HG03378 (cell line): ENCODE results near the gene STAM.

Experiments used
- ATAC-seq: cut with Tn5 transposase; IDR thresholded peaks from one replicate; pipeline ENCODE4 v1.9.1; 2021; ENCODE audit warnings: mild to moderate bottlenecking, moderate library complexity; ENCODE audit not compliant: unreplicated experiment

The STAM gene

DNA sequence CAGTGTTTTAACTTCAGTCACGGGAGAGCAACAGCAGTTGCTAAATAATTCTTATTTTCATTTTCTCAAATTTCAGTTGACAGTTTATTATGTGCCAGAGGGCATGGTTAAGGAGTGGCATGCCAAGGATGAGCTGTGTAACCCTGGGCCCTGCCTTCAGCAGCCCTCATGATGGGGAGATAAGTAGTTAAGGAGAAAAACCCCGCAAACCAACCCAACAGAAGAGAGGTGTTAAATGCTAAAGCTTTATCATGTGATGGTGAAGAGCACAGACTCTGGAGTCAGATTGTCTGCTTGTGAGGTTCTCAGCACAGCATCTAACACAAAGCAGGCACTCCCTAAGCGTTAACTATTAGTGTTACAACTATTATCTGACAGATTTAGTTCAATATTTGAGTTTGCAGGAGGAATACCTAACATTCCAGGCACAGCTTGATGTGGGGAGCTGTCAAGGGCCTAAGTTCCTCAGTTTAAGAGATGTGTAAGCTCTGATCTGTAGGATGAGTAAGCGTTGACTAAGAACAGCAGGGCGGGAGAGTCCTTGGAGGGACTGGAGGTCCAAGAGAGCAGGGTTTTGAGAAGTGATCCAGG lies 29.6 kb downstream of the STAM start:
- ATAC-seq: no peak

DNA sequence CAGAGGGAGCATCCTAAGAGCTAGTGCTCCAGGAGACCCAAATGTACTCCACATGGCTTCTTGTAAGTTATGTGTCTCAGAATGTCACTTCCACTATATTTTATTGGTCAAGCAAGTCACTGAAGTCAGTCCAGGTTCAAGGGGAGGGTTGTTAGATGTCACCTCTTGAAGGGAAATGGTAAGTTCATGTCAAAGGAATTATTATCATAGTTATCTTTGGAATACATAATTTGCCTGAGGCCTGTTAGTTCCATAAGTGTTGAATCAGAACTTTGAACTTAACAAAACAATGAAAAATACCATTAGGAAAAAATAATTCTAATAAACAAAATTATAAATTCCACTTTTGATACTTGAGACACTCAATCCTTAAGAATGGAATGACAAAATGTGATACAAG lies 30.6 kb downstream of the STAM start:
- ATAC-seq: no peak

DNA sequence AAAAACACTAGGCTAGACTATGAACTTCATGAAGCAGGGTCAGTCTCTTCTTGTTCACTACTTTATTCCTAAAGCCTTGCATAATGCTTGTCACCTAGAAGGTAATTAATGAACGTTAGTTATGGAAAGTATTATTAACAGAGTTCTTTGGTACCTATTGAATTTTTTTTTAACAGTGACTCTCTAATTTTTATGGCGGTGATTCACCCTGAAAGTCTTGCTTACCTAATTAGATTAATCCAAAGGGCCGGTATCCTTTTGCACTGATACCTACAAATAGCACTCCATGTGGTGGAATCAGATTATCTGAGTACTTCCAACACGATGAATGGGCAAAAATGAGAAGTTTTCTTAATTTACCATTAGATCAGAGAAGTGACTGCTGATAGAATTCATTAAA lies 31.7 kb downstream of the STAM start:
- ATAC-seq: no peak

DNA sequence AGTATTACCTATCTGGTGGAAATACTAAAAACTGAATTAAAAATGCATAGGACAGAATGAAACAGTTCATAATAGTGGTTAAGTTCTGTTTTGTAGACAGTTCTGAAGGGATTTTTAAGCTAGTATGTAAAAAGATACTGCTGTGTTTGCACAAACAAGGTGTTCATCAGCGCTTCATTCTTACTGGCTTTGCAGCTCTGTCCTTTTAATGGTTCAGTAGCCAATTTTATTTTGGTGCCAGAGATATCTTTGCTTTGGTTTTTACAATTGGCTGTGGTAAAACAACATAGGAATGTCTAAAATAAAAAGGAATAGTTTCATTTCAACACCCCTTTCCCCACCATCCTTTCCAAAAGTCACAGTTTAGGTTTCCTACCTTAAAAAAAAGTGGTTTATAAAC lies 33.0 kb downstream of the STAM start:
- no peak for ATAC-seq

DNA sequence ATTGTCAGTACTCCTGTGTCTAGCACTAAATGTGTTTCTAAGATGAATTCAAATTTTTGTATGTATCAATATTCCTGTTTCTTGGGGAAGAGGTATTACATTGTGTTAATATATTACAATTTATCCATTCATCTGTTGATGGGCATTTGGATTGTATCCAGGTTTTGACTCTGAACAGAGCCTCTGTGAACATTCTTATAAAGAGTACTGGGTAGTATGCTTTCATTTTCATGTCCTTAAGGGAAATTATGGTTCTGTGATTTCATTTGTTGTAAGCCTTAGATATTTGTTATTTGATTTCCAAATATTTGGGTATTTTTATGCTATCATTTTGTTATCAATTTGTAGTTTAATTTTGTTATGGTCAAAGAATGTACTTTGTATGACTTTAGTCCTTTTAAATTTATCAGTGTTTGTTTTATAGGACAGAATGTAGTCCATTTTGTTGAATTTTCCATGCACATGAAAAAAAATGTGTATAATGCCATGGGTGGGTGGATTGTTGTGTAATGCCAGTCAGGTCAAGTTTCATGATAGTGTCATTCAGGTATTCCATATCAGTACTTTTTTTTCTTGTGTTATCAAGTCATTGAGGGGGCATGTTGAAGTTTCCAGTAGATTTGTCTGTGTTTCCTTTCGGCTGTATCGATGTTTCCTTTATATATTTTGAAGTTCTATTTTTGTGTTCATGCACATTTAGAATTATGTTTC lies 38.4 kb downstream of the STAM start:
- ATAC-seq: no peak

DNA sequence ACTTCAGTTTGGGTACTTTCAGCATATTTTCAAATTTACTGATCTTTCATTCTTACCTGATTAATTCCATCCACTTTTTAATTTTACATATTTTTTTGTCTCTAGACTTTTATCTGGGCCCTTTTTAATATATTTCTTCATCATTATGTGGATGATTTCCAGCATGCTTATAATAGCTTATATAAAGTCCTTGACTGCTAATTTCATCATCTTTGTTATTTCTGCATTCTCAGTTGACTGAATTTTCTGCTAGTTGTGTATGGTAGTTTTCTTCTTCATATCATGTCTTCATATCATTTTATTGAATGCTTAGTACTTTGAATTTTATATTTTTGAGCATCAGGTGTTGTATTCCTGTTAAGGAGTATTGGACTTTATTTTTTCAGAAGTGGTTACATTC lies 39.6 kb downstream of the STAM start:
- no peak for ATAC-seq

DNA sequence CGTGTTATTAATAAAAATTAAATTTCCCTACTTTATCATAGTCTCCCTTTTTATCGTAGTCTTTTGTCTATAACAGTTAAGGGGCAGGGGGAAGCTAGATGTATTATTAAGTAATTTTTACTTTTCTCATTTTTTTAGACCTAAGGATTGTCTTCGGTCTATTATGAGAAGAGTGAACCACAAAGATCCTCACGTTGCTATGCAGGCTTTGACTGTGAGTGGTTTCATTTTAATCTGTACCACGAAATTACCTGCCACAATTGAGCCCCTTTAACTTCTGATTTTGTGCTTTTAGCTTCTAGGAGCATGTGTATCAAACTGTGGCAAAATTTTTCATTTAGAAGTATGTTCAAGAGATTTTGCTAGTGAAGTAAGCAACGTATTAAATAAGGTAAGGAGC lies 40.6 kb downstream of the STAM start:
- ATAC-seq: peak; percentile 64

DNA sequence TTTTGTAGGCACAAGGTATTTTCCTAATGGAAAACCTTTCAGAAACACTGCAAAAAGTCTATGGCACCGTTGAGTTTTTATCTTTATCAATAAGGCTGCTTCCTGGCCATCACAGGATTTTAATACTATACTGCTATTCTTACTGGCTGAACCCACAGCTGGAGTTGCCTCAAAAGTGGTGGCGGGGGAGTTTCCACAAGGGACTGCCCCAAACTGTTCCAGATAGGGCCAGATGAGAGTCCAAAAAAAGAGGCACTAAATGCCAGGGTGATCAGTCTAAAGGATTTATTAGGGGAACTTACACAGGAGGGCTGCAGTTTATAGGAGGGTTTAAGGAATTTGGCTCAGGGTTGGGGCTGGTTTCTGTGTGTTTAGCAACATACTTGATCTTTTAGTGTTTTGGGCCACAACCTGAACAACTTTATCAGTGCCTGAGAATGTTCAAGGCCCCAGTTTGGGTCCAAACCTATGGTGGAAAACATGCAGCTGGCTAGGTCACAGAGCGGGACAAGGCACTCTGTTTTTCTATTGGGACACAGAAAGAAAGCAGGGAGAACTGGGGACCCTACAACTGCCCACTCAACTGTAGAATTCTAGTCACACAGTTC lies 41.4 kb downstream of the STAM start:
- peak; percentile 72 for ATAC-seq

DNA sequence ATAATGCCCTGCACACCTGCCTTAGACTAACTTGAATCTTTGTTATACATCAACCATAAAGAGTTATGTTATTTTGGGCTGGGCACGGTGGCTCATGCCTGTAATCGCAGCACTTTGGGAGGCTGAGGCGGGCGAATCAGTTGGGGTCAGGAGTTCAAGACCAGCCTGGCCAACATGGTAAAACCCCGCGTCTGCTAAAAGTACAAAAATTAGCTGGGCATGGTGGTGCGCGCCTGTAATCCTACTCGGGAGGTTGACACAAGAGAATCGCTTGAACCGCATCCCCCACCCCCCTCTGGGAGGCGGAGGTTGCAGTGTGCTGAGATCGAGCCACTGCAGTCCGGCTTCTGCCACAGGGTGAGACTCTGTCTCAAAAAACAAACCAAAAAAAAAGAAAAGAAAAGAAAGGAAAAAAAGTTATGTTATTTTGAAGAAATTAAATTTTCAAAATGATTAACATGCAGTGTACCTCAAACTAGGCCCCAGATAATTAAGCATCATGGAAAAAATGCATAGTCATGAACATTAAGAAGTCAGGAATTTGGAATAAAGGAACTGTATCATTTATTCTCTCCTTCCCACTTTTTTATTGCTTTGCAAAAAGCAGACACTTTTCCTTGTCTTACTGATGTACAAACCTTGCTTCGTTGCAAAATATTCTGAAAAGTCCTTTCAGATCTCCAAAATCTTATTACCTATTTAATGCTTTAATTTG lies 43.3 kb downstream of the STAM start:
- ATAC-seq: no peak

DNA sequence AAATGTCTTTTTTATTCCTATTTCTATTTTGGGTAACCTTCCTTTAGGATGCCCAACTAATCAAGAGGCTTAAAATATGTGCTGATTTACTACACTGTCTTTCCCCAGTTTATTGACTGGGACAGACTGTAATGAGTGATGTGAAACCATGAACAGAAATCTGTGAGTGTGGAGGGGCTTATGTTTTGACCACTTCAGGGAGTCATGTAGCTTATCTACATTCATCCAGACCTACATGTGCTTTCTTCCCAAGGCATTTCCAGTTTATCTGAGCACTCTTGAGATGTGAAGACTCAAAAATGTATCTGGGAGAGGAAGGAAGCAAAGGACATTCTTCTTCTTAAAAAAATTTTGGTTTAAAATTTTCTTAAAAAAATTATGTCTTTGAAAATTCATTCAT lies 45.2 kb downstream of the STAM start:
- ATAC-seq: no peak

DNA sequence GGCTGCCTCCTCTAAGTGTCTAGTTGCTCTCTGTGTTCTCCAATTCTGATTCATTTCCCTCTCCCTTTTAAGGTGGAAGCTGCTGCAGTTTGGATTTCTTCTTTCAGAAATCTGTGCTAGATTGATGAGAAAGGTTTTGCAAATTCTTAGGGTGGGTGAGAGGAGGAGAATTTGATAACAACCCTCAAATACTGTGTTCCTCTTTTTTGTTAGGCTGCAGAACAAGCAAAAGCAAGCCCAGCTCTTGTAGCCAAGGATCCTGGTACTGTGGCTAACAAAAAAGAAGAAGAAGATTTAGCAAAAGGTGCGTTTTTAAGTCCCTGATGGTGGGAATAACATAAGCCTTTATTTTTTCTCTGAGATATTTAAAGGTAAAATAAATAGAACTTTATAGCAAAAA lies 49.1 kb downstream of the STAM start:
- ATAC-seq: no peak

DNA sequence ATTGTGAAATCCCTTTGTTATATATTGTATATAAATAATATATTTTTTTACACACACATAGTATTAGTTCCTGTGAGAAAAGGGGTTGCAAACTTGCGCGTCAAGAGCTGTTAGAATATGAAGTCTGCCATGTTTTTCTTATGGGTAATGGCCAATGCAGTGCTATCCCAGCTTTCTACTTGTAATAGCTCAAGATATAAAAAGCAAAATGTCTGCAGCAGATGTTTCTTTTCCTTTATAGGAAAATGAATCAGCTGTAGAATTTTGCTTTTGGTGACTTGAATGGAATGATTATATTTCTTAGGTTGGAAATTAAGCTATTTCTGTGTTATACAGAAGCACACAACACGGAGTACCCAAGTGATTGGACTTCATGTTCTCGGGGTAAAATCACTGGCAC lies 54.7 kb downstream of the STAM start:
- no peak for ATAC-seq

DNA sequence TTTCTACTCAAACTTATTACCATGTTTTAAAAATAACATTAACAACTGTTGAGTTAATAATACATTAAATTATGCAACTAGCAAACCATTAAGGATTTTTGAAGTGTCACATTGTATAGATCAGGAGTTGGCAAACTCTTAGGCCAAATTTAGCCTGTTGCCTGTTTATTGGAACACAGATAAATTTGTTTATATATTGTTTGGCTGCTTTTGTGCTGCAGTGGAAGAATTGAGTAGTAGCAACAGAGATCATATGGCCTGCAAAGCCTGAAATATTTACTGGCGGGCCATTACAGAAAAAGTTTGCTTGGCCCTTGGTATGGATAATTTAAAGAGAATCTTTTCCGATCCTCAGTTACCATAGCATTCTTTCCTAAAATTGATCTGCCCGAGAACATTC lies 57.4 kb downstream of the STAM start:
- ATAC-seq: no peak

DNA sequence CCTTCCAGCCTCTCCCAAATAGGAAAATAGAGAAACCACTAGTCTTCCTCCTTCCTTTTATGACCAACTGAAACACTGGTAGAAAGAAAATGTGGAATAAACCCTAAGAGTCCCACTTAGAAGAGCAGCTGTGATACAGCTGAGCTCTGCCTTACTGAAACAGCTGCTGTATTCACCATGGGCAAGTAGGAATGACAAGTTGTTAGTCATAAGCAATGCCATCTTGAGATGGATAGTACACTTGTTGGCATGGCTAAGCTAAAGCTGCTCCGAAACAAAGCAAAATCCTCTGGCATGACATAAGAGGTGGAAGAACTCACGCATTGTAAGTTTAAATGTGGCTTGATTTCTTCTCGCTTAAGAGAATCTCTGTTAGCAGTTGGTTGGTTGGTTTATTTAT lies 59.8 kb downstream of the STAM start:
- no peak for ATAC-seq

DNA sequence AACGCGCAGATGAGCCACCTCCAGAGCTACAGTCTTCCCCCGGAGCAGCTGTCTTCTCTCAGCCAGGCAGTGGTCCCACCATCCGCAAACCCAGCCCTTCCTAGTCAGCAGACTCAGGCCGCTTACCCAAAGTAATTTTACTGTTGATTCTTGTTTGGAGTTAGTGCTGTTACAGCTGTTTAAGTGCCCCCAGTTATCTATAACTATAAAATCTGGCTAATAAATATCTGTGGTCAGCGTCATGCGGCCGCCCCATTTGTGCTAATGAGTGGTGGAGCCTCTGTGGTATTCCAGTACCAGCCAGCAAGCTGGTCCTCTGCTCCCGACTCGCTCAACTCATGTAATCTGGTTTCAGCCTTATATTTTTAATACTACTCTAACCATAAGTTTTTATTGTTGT lies 64.9 kb downstream of the STAM start:
- no peak for ATAC-seq

DNA sequence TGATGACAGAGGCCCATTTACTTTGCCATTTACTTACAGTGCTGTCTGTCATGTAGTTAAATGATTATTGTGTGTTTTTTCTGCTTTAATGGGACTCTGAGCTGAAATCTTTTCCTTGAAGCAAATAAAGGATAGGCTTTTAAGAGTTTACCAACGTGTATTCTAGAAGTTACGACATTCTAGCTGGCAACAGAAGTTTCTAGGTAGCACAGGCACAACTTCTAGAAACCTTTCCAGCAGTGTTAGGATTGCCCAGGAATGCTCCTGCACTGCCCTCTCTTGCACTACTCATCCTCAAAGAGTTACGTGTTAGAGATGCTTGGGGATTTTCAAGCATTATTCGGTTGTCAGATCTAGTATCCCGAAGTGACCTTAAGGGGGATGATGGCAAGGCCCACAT lies 65.5 kb downstream of the STAM start:
- no peak for ATAC-seq

DNA sequence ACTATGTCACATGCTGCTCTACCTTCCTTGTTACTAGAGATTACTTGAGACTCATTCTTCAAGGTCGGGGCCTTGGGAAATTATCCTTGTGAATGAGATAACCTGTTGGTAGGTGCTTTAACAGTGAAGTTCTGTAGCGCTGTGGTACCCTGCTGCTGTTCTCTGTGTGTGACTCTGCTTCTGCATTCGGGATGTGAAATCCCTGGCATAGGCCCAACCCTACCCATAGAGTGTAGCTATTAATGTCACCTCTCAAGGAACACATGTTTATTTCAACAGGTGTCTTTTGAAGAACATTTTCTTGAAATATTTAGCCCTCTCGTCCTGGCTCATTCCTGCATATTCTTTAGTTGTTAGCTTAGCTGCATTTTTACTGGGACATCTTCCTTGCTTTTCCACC lies 66.2 kb downstream of the STAM start:
- no peak for ATAC-seq

DNA sequence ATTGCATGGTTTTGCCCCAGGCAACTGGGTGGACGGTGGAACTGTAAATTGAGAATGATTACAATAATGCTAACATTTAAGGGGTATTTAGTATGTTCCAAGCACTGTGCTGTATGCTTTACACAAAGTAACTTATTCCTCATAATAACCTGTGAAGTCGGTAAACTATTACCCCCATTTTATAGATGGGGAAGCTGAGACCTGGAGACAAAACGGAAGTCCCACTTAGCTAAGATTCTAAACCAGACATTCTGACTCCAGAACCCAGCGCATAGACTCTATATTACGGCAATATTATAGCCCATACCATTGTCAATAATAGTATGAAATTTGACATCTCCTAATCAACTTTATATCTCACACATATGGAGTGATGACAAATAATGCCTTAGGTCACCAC lies 68.1 kb downstream of the STAM start:
- ATAC-seq: no peak

DNA sequence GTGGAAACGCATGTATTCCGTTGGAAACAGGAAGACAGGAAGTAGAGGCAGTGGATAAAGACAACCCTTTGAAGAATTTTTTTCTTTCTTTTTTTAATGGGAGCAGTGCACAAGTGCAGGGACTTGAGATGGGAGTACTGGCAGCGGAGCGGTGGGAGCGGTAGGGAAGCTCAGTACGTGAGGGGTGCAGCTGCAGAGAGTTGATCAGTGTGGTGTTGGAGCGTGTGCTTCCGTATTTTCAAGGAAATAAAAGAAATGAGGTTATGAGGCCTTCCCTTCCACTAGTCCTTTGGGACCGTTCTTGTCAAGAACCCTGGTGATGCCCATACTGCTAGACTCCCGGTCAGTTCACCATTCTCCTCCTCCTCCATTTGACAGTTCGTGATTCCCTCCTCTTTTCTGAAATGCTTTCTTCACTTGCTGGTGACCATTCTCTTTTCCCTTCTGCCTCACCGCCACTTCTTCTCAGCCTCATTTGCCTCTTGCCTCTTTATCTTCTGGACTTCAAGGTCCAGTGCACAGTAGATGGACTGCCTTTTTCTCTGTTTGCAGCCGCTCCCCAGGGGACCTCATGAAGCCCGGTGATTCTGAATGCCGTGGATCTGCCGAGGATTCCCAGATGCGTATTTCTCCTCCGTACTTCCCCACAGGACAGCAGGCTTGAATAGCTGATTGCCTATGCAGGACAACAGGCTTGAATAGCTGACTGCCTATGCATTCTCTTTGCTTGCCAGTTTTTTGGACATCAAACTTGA lies 68.9 kb downstream of the STAM start:
- no peak for ATAC-seq

DNA sequence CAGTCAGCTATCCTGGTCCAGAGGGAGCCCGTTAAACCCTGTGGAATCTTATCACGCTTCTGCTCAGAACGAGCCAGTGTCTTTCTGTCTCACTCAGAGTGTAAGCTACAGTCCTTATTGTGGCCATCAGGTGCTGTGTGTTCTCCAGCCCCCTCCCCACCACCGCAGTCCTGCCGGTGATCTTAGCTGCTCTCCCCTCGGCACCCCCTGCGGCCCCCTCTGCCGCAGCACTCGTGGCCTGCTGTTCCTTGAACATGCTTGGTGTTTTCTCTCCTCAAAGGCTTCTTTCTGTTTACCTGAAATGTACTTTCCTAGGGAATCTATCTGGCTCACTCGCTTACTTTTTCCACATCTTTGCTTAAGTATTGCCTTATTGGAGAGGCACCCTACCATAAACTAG lies 69.8 kb downstream of the STAM start:
- no peak for ATAC-seq

DNA sequence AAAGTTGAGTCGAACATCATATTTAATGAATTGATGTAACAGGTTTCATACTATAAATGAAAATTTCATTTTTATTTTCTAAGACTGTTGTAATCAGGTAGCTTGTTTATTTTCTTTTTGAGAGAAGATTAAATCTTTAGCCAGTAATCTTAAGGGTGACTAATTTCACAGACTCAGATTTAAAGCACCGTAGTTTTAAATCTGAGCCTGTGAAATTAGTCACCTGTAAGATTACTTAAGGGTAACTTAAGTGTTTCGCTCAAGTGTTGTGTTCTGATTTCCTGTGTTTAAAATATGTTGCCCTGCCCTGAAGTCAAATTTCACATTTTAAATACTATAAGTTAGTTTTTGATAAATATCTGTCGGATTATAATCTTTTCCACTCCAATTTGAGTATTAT lies 72.2 kb downstream of the STAM start:
- no peak for ATAC-seq
